Measurements from ENCODE around the gene PDE10A. TPM values are rescaled to one million over a fixed set of nuclear protein-coding genes. Genes with fewer than 3 reads are reported as not detected.

Gene PDE10A
- not detected in 2 replicates for total RNA-seq (2014; rRNA removed; shearing (Covaris generic); ENCODE audit: low replicate concordance)

- DNase-seq, result no peak
- H3K4me3 ChIP-seq (ENCODE audit: low read length), result no peak within 1 kb of the TSS
- H3K9ac ChIP-seq (ENCODE audit: low read length), result no peak within 1 kb of the TSS
- no peaks in the 10 kb centered on the region for H3K79me2 ChIP-seq (ENCODE audit: low read length)
- no peaks in the 10 kb centered on the region for H3K36me3 ChIP-seq (ENCODE audit: insufficient read depth, low read length)
- no peaks in the 10 kb centered on the region for H3K9me2 ChIP-seq (replicated peaks; ENCODE audit: insufficient read depth, low read length)
- no peaks in the 10 kb centered on the region for H3K9me3 ChIP-seq (ENCODE audit: low read length)
- H3K27me3 ChIP-seq (ENCODE audit: low read length), result no peaks in the 10 kb centered on the region
- H4K20me1 ChIP-seq (ENCODE audit: insufficient read depth, low read depth, low read length), result no peaks in the 10 kb centered on the region
- H3K4me1 ChIP-seq (ENCODE audit: low read length), result no peaks in the 10 kb centered on the region
- H3K27ac ChIP-seq (ENCODE audit: low read length), result no peak within 1 kb of the TSS
- H3K4me2 ChIP-seq (ENCODE audit: low read depth, low read length, poor library complexity, severe bottlenecking), result no peak within 1 kb of the TSS
- H2AFZ ChIP-seq (ENCODE audit: low read length), result no peak within 1 kb of the TSS
Observed at GRCh38 chr6:165662749-165663376, at the start of gene PDE10A. Gene PDE10A (minus strand): TSS chr6:165663241. CDS start chr6:165662811, 430 bp downstream.

GRCh38 chr6:165708985-165709576 is 46.0 kb upstream of the PDE10A start:
- no peaks in the 10 kb centered on the region for H3K27me3 ChIP-seq (ENCODE audit: low read length)
- no peak for DNase-seq
- H4K20me1 ChIP-seq (ENCODE audit: insufficient read depth, low read depth, low read length), result no peaks in the 10 kb centered on the region
- H3K27ac ChIP-seq (ENCODE audit: low read length), result no peak overlapping the region
- H3K4me3 ChIP-seq (ENCODE audit: low read length), result no peak overlapping the region
- H3K79me2 ChIP-seq (ENCODE audit: low read length), result no peaks in the 10 kb centered on the region
- no peaks in the 10 kb centered on the region for H3K9me2 ChIP-seq (replicated peaks; ENCODE audit: insufficient read depth, low read length)
- H3K9me3 ChIP-seq (ENCODE audit: low read length), result no peaks in the 10 kb centered on the region
- no peaks in the 10 kb centered on the region for H3K4me1 ChIP-seq (ENCODE audit: low read length)
- no peak overlapping the region for H3K4me2 ChIP-seq (ENCODE audit: low read depth, low read length, poor library complexity, severe bottlenecking)
- no peak overlapping the region for H2AFZ ChIP-seq (ENCODE audit: low read length)
- H3K9ac ChIP-seq (ENCODE audit: low read length), result no peak overlapping the region
- H3K36me3 ChIP-seq (ENCODE audit: insufficient read depth, low read length), result no peaks in the 10 kb centered on the region

- no peaks in the 10 kb centered on the region for H3K36me3 ChIP-seq (ENCODE audit: insufficient read depth, low read length)
- H3K9me2 ChIP-seq (replicated peaks; ENCODE audit: insufficient read depth, low read length), result no peaks in the 10 kb centered on the region
- H3K9ac ChIP-seq (ENCODE audit: low read length), result no peak overlapping the region
- no peaks in the 10 kb centered on the region for H4K20me1 ChIP-seq (ENCODE audit: insufficient read depth, low read depth, low read length)
- no peak for DNase-seq
- no peaks in the 10 kb centered on the region for H3K27me3 ChIP-seq (ENCODE audit: low read length)
- no peaks in the 10 kb centered on the region for H3K4me1 ChIP-seq (ENCODE audit: low read length)
- no peaks in the 10 kb centered on the region for H3K9me3 ChIP-seq (ENCODE audit: low read length)
- H3K79me2 ChIP-seq (ENCODE audit: low read length), result no peaks in the 10 kb centered on the region
- no peak overlapping the region for H3K4me3 ChIP-seq (ENCODE audit: low read length)
- no peak overlapping the region for H3K4me2 ChIP-seq (ENCODE audit: low read depth, low read length, poor library complexity, severe bottlenecking)
- H3K27ac ChIP-seq (ENCODE audit: low read length), result no peak overlapping the region
- H2AFZ ChIP-seq (ENCODE audit: low read length), result no peak overlapping the region
Observed at GRCh38 chr6:165707067-165707853, 44.2 kb upstream of the PDE10A start.

GRCh38 chr6:165705941-165706340 is 42.9 kb upstream of the PDE10A start:
- no peak overlapping the region for H3K4me2 ChIP-seq (ENCODE audit: low read depth, low read length, poor library complexity, severe bottlenecking)
- H3K27me3 ChIP-seq (ENCODE audit: low read length), result no peaks in the 10 kb centered on the region
- H3K27ac ChIP-seq (ENCODE audit: low read length), result no peak overlapping the region
- H3K4me1 ChIP-seq (ENCODE audit: low read length), result no peaks in the 10 kb centered on the region
- no peak overlapping the region for H3K4me3 ChIP-seq (ENCODE audit: low read length)
- no peak overlapping the region for H3K9ac ChIP-seq (ENCODE audit: low read length)
- H3K79me2 ChIP-seq (ENCODE audit: low read length), result no peaks in the 10 kb centered on the region
- H3K9me3 ChIP-seq (ENCODE audit: low read length), result no peaks in the 10 kb centered on the region
- DNase-seq, result no peak
- no peaks in the 10 kb centered on the region for H3K36me3 ChIP-seq (ENCODE audit: insufficient read depth, low read length)
- H3K9me2 ChIP-seq (replicated peaks; ENCODE audit: insufficient read depth, low read length), result no peaks in the 10 kb centered on the region
- no peak overlapping the region for H2AFZ ChIP-seq (ENCODE audit: low read length)
- no peaks in the 10 kb centered on the region for H4K20me1 ChIP-seq (ENCODE audit: insufficient read depth, low read depth, low read length)

- Histone ChIP-seq H3K4me2 (ENCODE audit: low read depth, low read length, poor library complexity, severe bottlenecking) (no peak overlapping the region), H3K9me2 (replicated peaks; ENCODE audit: insufficient read depth, low read length) (no peaks in the 10 kb centered on the region), H2AFZ (ENCODE audit: low read length) (no peak overlapping the region), H3K27me3 (ENCODE audit: low read length) (no peaks in the 10 kb centered on the region), H3K9me3 (ENCODE audit: low read length) (no peaks in the 10 kb centered on the region), H4K20me1 (ENCODE audit: insufficient read depth, low read depth, low read length) (no peaks in the 10 kb centered on the region), H3K9ac (ENCODE audit: low read length) (no peak overlapping the region), H3K4me3 (ENCODE audit: low read length) (no peak overlapping the region), H3K36me3 (ENCODE audit: insufficient read depth, low read length) (no peaks in the 10 kb centered on the region), H3K27ac (ENCODE audit: low read length) (no peak overlapping the region), H3K79me2 (ENCODE audit: low read length) (no peaks in the 10 kb centered on the region), H3K4me1 (ENCODE audit: low read length) (no peaks in the 10 kb centered on the region)
- no peak for DNase-seq
Observed at GRCh38 chr6:165704045-165704748, 41.2 kb upstream of the PDE10A start.

- Histone ChIP-seq H3K4me3 (ENCODE audit: low read length) (no peak overlapping the region), H3K9me2 (replicated peaks; ENCODE audit: insufficient read depth, low read length) (no peaks in the 10 kb centered on the region), H3K27me3 (ENCODE audit: low read length) (no peaks in the 10 kb centered on the region), H2AFZ (ENCODE audit: low read length) (no peak overlapping the region), H3K79me2 (ENCODE audit: low read length) (no peaks in the 10 kb centered on the region), H3K9ac (ENCODE audit: low read length) (no peak overlapping the region), H3K4me1 (ENCODE audit: low read length) (no peaks in the 10 kb centered on the region), H3K9me3 (ENCODE audit: low read length) (no peaks in the 10 kb centered on the region), H3K27ac (ENCODE audit: low read length) (no peak overlapping the region), H3K36me3 (ENCODE audit: insufficient read depth, low read length) (no peaks in the 10 kb centered on the region), H4K20me1 (ENCODE audit: insufficient read depth, low read depth, low read length) (no peaks in the 10 kb centered on the region), H3K4me2 (ENCODE audit: low read depth, low read length, poor library complexity, severe bottlenecking) (no peak overlapping the region)
- no peak for DNase-seq
Observed at GRCh38 chr6:165702669-165703068, 39.6 kb upstream of the PDE10A start.

GRCh38 chr6:165701564-165702354 is 38.7 kb upstream of the PDE10A start:
- Histone ChIP-seq H3K79me2 (ENCODE audit: low read length) (no peaks in the 10 kb centered on the region), H3K9me3 (ENCODE audit: low read length) (no peaks in the 10 kb centered on the region), H2AFZ (ENCODE audit: low read length) (no peak overlapping the region), H3K4me2 (ENCODE audit: low read depth, low read length, poor library complexity, severe bottlenecking) (no peak overlapping the region), H4K20me1 (ENCODE audit: insufficient read depth, low read depth, low read length) (no peaks in the 10 kb centered on the region), H3K9me2 (replicated peaks; ENCODE audit: insufficient read depth, low read length) (no peaks in the 10 kb centered on the region), H3K27ac (ENCODE audit: low read length) (no peak overlapping the region), H3K9ac (ENCODE audit: low read length) (no peak overlapping the region), H3K4me1 (ENCODE audit: low read length) (no peaks in the 10 kb centered on the region), H3K36me3 (ENCODE audit: insufficient read depth, low read length) (no peaks in the 10 kb centered on the region), H3K27me3 (ENCODE audit: low read length) (no peaks in the 10 kb centered on the region), H3K4me3 (ENCODE audit: low read length) (no peak overlapping the region)
- DNase-seq, result no peak
